Neutrophil (primary cell): Measurements from ENCODE around the gene PDCD1.
"Not testable (repeated sequence)": the region's sequence is repeated elsewhere in the genome, so short reads cannot be mapped to it uniquely, and the experiment has no call there.

ENCODE experiments used
- H3K27ac ChIP-seq: fragments of 200-600 bp; sonication (generic); 2 replicates; pipeline ENCODE4 v1.5.1; 2016; ENCODE audit warnings: mild to moderate bottlenecking, moderate library complexity
- H3K27me3 ChIP-seq: fragments of 200-600 bp; sonication (generic); 2 replicates; pipeline ENCODE4 v1.6.0; 2016; ENCODE audit warnings: mild to moderate bottlenecking
- H3K36me3 ChIP-seq: fragments of 200-600 bp; sonication (generic); 2 replicates; pipeline ENCODE4 v1.5.1; 2017
- H3K4me1 ChIP-seq, 2 experiments: fragments of 200-600 bp in 1 of 2; sonication (generic) in 1 of 2; 1 replicate in 1 of 2; 2 replicates in 1 of 2; pipeline versions ENCODE4 v1.5.1 to v1.6.1; 2013 to 2016; ENCODE audit warnings: low read depth in 1 of 2, low read length in 1 of 2, mild to moderate bottlenecking in 1 of 2, moderate library complexity in 1 of 2; ENCODE audit not compliant: control insufficient read depth in 1 of 2, insufficient read depth in 1 of 2
- H3K4me3 ChIP-seq, 2 experiments: fragments of 200-600 bp in 1 of 2; sonication (generic) in 1 of 2; 1 replicate in 1 of 2; 2 replicates in 1 of 2; pipeline ENCODE4 v1.5.1; 2013 to 2016; ENCODE audit warnings: low read depth in 1 of 2, low read length in 1 of 2, mild to moderate bottlenecking in 1 of 2, moderate library complexity in 1 of 2
- H3K9me3 ChIP-seq: fragments of 200-600 bp; sonication (generic); 2 replicates; pipeline ENCODE4 v1.5.1; 2016
- TF ChIP-seq, protein P1 (sequence below): fragments of 200-600 bp; sonication (generic); IDR thresholded peaks from 2 replicates; pipeline ENCODE4 v1.5.1; 2016; ENCODE audit warnings: antibody characterized with exemption

PDCD1 gene

GRCh38 chr2:241835611-241836010 lies 23.1 kb downstream of the PDCD1 start:
- TF ChIP-seq, protein P1, sequence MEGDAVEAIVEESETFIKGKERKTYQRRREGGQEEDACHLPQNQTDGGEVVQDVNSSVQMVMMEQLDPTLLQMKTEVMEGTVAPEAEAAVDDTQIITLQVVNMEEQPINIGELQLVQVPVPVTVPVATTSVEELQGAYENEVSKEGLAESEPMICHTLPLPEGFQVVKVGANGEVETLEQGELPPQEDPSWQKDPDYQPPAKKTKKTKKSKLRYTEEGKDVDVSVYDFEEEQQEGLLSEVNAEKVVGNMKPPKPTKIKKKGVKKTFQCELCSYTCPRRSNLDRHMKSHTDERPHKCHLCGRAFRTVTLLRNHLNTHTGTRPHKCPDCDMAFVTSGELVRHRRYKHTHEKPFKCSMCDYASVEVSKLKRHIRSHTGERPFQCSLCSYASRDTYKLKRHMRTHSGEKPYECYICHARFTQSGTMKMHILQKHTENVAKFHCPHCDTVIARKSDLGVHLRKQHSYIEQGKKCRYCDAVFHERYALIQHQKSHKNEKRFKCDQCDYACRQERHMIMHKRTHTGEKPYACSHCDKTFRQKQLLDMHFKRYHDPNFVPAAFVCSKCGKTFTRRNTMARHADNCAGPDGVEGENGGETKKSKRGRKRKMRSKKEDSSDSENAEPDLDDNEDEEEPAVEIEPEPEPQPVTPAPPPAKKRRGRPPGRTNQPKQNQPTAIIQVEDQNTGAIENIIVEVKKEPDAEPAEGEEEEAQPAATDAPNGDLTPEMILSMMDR, result no peak
- Histone ChIP-seq H3K36me3 (no peaks in the 10 kb centered on the region), H3K9me3 (no peaks in the 10 kb centered on the region), H3K27ac (no peak overlapping the region), H3K27me3 (peaks cover 22% of the 10 kb centered on the region), H3K4me1 (no peaks in the 10 kb centered on the region), H3K4me3 (no peak overlapping the region)

DNA sequence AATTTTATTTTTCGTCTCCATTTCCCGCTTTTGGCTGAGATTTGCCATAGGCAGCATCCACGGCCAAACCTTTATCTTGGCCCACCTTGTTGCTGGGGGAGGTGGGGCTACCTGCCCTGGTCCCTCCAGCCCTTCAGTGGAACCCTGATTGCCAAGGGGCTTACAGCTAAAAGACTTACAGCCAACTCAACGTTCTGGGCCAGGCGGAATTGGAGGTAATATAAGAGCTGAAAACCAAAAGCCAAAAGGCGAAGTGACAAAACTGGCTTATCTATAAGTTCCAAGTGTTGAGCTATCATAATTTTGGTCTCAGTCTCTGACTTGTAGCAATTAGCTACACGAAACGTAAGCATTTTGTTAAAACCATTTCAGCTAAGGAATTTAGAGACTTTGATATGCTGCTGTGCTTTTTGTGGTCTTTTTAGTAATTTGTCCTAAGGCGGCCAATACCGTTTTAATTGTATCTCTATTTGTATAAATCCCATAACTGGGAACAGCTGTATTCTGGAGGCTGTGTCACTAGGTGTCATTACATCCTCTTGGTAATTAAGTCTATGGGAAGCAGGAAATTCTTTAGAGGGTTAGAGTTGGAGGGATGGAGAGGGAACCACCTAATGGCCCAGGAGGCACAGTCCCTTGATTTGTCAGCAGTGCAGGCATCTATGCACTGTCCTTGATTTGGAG lies 24.0 kb downstream of the PDCD1 start:
- TF ChIP-seq, protein P1, result no peak
- Histone ChIP-seq H3K4me3 (no peak overlapping the region), H3K36me3 (no peaks in the 10 kb centered on the region), H3K27me3 (peaks cover 22% of the 10 kb centered on the region), H3K9me3 (no peaks in the 10 kb centered on the region), H3K27ac (no peak overlapping the region), H3K4me1 (no peaks in the 10 kb centered on the region)

DNA sequence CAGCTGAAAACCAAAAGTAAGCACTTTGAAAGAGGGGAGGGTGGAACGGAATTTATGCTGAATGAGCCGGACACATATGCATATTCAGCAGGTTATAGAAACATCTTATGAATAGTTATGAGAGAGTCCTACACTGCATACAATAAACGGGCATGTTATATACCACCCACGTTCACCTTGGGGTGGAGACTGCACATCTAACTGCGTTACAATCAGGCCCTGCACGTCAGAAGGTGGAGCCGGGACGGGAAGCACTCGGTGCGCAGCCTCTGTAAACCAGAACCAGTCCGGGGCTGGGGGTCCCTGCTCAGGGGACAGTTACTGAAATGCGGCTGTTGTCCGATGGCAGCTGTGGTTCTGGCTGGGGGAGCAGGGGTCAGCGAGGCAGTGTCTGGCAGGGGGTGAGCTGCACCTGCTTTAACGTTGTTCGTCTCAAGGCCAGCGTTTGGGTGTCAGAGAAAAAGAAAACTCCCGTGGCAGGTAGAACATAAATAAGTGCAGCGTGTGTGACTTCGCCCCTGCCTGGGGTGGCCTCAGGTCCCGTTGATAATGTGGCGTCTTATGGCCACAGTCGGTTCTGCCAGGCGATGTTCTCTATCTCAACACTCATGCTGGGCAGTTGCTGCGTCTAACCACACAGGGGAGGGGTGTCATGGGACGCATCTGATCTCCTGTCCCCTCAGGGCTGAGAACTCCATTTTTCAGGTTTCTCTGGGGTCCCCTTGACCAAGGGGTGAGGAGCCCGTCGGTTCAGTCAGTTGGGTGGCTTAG lies 24.8 kb downstream of the PDCD1 start:
- peaks cover 22% of the 10 kb centered on the region for H3K27me3 ChIP-seq
- not testable (repeated sequence) for H3K4me1 ChIP-seq, H3K27ac ChIP-seq, H3K36me3 ChIP-seq, H3K4me3 ChIP-seq, H3K9me3 ChIP-seq

DNA sequence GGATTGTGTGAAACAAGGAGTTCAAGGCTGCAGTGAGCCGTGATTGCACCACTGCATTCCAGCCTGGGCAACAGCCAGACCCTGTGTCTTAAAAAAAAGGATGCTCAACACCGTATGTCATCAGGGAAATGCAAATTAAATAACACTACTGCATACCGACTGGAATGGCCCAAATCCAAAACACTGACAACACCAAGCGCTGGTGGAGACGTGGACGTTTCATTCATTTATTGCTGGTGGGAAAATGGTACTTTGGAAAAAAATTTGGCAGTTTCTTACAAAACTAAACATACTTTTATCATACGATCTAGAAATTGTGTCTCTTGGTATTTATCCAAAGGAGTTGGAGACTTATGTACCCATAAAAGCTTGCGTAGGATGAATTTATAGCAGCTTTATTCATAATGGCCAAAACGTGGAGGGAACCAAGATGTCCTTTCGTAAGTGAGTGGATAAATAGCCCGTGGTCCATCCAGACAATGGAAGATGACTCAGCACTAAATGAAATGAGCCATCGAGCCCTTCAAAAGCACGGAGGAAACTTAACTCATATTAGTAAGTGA lies 25.5 kb downstream of the PDCD1 start:
- no peak overlapping the region for H3K27ac ChIP-seq
- no peak overlapping the region for H3K4me3 ChIP-seq
- no peaks in the 10 kb centered on the region for H3K36me3 ChIP-seq
- H3K9me3 ChIP-seq, result no peaks in the 10 kb centered on the region
- peaks cover 18% of the 10 kb centered on the region for H3K27me3 ChIP-seq
- H3K4me1 ChIP-seq, result no peaks in the 10 kb centered on the region
- TF ChIP-seq, protein P1, result no peak

GRCh38 chr2:241827394-241827793 lies 31.3 kb downstream of the PDCD1 start:
- TF ChIP-seq, protein P1, result no peak
- no peaks in the 10 kb centered on the region for H3K9me3 ChIP-seq
- no peak overlapping the region for H3K27ac ChIP-seq
- no peaks in the 10 kb centered on the region for H3K4me1 ChIP-seq
- no peaks in the 10 kb centered on the region for H3K27me3 ChIP-seq
- no peaks in the 10 kb centered on the region for H3K36me3 ChIP-seq
- H3K4me3 ChIP-seq, result no peak overlapping the region

GRCh38 chr2:241823531-241824437 lies 34.9 kb downstream of the PDCD1 start:
- H3K27ac ChIP-seq, H3K27me3 ChIP-seq, H3K9me3 ChIP-seq, H3K36me3 ChIP-seq, H3K4me1 ChIP-seq, H3K4me3 ChIP-seq: not testable (repeated sequence)
